Panc1 (cell line): Measurements from ENCODE around the gene EFCAB8. TPM values are rescaled to one million over a fixed set of nuclear protein-coding genes. Genes with fewer than 3 reads are reported as not detected.

Experiments used
- ATAC-seq: fragments of 200-7000 bp; cut with Tn5 transposase; 2 replicates; pipeline ENCODE4 v1.9.1; 2020; ENCODE audit warnings: mild to moderate bottlenecking, moderate library complexity
- BruUV-seq: library from RNA; stranded (reverse); fragments of 400-500 nt; replicated peaks from 2 replicates; lab custom pipeline; 2021; lab: Mats Ljungman, UMichigan
- CTCF ChIA-PET: fragments of 300-600 bp; sonication (Branson Sonifier 250); formaldehyde crosslinking; loops from one replicate; lab custom pipeline; 2022; ENCODE audit warnings: antibody characterized with exemption; lab: Charles Lee
- POLR2A ChIA-PET: fragments of 300-600 bp; sonication (Branson Sonifier 250); formaldehyde crosslinking; loops from one replicate; lab custom pipeline; 2022; ENCODE audit warnings: antibody characterized with exemption; lab: Charles Lee
- DNase-seq: peaks from one replicate; pipeline ENCODE4 v3.0.0-alpha.2; 2010; ENCODE audit warnings: low read depth, low spot score
- H3K27ac ChIP-seq: 2 replicates; pipeline ENCODE4 v1.5.1; 2011; ENCODE audit warnings: mild to moderate bottlenecking, low read length, inconsistent platforms
- H3K27me3 ChIP-seq: fragments of 200-500 bp; sonication (Bioruptor generic); 2 replicates; pipeline ENCODE4 v1.6.0; 2014; ENCODE audit warnings: low read length, inconsistent platforms; ENCODE audit not compliant: control insufficient read depth, insufficient read depth
- H3K36me3 ChIP-seq: fragments of 200-500 bp; sonication (Bioruptor generic); 2 replicates; pipeline ENCODE4 v1.5.1; 2014; ENCODE audit warnings: inconsistent platforms, mild to moderate bottlenecking, low read length, moderate library complexity; ENCODE audit not compliant: control insufficient read depth, insufficient read depth
- H3K4me1 ChIP-seq: 2 replicates; pipeline ENCODE4 v1.5.1; 2011; ENCODE audit warnings: inconsistent platforms, mild to moderate bottlenecking, low read length, moderate library complexity; ENCODE audit not compliant: control insufficient read depth, insufficient read depth
- H3K4me3 ChIP-seq, 2 experiments: 2 replicates each; pipeline ENCODE4 v1.5.1; 2011 to 2012; ENCODE audit warnings: low read depth in 2 of 2, low read length in 2 of 2, mild to moderate bottlenecking in 2 of 2, inconsistent platforms in 1 of 2, moderate library complexity in 1 of 2
- H3K9me3 ChIP-seq: fragments of 200-500 bp; sonication (Bioruptor generic); 2 replicates; pipeline ENCODE4 v1.5.1; 2014; ENCODE audit warnings: low read depth, mild to moderate bottlenecking, inconsistent platforms, low read length, moderate library complexity; ENCODE audit not compliant: control insufficient read depth, insufficient read depth
- CTCF ChIP-seq: fragments of 450-650 bp; IDR thresholded peaks from 2 replicates; pipeline ENCODE4 v1.5.1; 2017; ENCODE audit warnings: mild to moderate bottlenecking
- POLR2AphosphoS5 ChIP-seq: IDR thresholded peaks from 2 replicates; pipeline ENCODE4 v1.6.1; 2012; ENCODE audit warnings: mild to moderate bottlenecking, low read depth, low read length, moderate library complexity
- SIN3A ChIP-seq: IDR thresholded peaks from 2 replicates; pipeline ENCODE4 v1.6.1; 2012; ENCODE audit warnings: low read depth, mild to moderate bottlenecking, low read length, moderate library complexity, borderline replicate concordance; ENCODE audit not compliant: insufficient read depth
- TCF7L2 ChIP-seq: IDR thresholded peaks from 2 replicates; pipeline ENCODE4 v1.6.1; 2011; ENCODE audit warnings: mild to moderate bottlenecking, low read depth, low read length, inconsistent platforms
- in situ Hi-C: cut with HindIII; loops from 2 replicates; pipeline ENCODE4 v1.10.0; 2016; ENCODE audit warnings: low sequenced_read_pairs, low pct_unique_long_range_greater_than_20kb
- intact Hi-C: fragments of 100-400 bp; cut with micrococcal nuclease; formaldehyde crosslinking; loops from one replicate; pipeline ENCODE4 v1.10.0; 2022; ENCODE audit not compliant: unreplicated experiment
- total RNA-seq: library from RNA; stranded (reverse); gene quantifications from one replicate; pipeline ENCODE4 v1.2.1, GENCODE V29; 2021; ENCODE audit not compliant: unreplicated experiment
- TF ChIP-seq, protein P1 (sequence below), 2 experiments: IDR thresholded peaks; 2 replicates each; pipeline ENCODE4 v1.6.1; 2011 to 2012; ENCODE audit warnings: low read depth in 2 of 2, control low read depth in 1 of 2, low read length in 1 of 2, mild to moderate bottlenecking in 1 of 2, moderate library complexity in 1 of 2; ENCODE audit not compliant: insufficient read depth in 1 of 2

The EFCAB8 gene
- total RNA-seq, 1 experiment from 2014 or later: 1.1 TPM

GRCh38 chr20:32894711-32895355 lies 36.1 kb downstream of the EFCAB8 start:
- ChIA-PET CTCF (no interaction called here), POLR2A (no interaction called here)
- no peak overlapping the region for H3K27ac ChIP-seq
- no TSS peak for BruUV-seq
- H3K4me1 ChIP-seq: no peaks in the 10 kb centered on the region
- TF ChIP-seq POLR2AphosphoS5: no peak
- TF ChIP-seq SIN3A: no peak
- no peak for TF ChIP-seq CTCF
- no peak for TF ChIP-seq TCF7L2
- TF ChIP-seq, protein P1, sequence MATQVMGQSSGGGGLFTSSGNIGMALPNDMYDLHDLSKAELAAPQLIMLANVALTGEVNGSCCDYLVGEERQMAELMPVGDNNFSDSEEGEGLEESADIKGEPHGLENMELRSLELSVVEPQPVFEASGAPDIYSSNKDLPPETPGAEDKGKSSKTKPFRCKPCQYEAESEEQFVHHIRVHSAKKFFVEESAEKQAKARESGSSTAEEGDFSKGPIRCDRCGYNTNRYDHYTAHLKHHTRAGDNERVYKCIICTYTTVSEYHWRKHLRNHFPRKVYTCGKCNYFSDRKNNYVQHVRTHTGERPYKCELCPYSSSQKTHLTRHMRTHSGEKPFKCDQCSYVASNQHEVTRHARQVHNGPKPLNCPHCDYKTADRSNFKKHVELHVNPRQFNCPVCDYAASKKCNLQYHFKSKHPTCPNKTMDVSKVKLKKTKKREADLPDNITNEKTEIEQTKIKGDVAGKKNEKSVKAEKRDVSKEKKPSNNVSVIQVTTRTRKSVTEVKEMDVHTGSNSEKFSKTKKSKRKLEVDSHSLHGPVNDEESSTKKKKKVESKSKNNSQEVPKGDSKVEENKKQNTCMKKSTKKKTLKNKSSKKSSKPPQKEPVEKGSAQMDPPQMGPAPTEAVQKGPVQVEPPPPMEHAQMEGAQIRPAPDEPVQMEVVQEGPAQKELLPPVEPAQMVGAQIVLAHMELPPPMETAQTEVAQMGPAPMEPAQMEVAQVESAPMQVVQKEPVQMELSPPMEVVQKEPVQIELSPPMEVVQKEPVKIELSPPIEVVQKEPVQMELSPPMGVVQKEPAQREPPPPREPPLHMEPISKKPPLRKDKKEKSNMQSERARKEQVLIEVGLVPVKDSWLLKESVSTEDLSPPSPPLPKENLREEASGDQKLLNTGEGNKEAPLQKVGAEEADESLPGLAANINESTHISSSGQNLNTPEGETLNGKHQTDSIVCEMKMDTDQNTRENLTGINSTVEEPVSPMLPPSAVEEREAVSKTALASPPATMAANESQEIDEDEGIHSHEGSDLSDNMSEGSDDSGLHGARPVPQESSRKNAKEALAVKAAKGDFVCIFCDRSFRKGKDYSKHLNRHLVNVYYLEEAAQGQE (IDR thresholded peaks at IDR 0.05; ENCODE audit: insufficient read depth in 1 of 2, low read depth in 2 of 2, low read length in 1 of 2): no peak
- ATAC-seq: no peak
- no peak for DNase-seq
- H3K36me3 ChIP-seq: no peaks in the 10 kb centered on the region
- intact Hi-C loops (no loop called here), in situ Hi-C loops (no loop called here)
- no peaks in the 10 kb centered on the region for H3K9me3 ChIP-seq
- no peaks in the 10 kb centered on the region for H3K27me3 ChIP-seq
- no peak overlapping the region for H3K4me3 ChIP-seq

- Histone ChIP-seq H3K27me3 (no peaks in the 10 kb centered on the region), H3K27ac (no peak overlapping the region), H3K9me3 (no peaks in the 10 kb centered on the region), H3K4me3 (no peak overlapping the region), H3K4me1 (no peaks in the 10 kb centered on the region), H3K36me3 (no peaks in the 10 kb centered on the region)
- in situ Hi-C loops (no loop called here), intact Hi-C loops (no loop called here)
- TF ChIP-seq POLR2AphosphoS5 (no peak), TCF7L2 (no peak), CTCF (no peak), SIN3A (no peak)
- TF ChIP-seq, protein P1 (IDR thresholded peaks at IDR 0.05; ENCODE audit: insufficient read depth in 1 of 2, low read depth in 2 of 2, low read length in 1 of 2): no peak
- BruUV-seq: no TSS peak
- POLR2A ChIA-PET: no interaction called here
- DNase-seq: no peak
- no peak for ATAC-seq
- CTCF ChIA-PET: no interaction called here
These were observed 38.0 kb downstream of the EFCAB8 start for GRCh38 chr20:32896521-32897280.
